GM21786 (cell line): ENCODE data around the gene TUBB4B.

Experiments
- ATAC-seq: cut with Tn5 transposase; IDR thresholded peaks from one replicate; pipeline ENCODE4 v1.9.1; 2021; ENCODE audit not compliant: unreplicated experiment

TUBB4B gene

DNA sequence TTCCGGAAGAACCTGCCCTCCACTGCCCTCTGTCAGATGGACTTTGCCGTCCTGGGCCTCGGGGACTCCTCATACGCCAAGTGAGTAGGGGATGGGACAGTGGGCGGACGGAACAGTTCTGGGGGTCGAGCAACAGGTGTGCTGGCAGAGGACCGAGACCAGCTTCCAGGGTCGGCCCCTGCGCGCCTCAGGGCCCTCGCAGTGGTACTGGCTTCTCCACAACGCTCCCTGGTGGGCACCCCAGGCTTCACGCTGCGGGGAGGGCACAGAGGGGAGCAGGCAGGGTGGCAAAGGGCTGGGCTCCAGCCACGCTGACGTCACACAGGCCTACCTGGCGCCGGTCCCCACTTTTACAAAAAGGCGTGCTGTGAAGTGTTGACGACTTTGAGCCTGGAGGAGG is 28.6 kb upstream of the TUBB4B start:
- ATAC-seq, result no peak

DNA sequence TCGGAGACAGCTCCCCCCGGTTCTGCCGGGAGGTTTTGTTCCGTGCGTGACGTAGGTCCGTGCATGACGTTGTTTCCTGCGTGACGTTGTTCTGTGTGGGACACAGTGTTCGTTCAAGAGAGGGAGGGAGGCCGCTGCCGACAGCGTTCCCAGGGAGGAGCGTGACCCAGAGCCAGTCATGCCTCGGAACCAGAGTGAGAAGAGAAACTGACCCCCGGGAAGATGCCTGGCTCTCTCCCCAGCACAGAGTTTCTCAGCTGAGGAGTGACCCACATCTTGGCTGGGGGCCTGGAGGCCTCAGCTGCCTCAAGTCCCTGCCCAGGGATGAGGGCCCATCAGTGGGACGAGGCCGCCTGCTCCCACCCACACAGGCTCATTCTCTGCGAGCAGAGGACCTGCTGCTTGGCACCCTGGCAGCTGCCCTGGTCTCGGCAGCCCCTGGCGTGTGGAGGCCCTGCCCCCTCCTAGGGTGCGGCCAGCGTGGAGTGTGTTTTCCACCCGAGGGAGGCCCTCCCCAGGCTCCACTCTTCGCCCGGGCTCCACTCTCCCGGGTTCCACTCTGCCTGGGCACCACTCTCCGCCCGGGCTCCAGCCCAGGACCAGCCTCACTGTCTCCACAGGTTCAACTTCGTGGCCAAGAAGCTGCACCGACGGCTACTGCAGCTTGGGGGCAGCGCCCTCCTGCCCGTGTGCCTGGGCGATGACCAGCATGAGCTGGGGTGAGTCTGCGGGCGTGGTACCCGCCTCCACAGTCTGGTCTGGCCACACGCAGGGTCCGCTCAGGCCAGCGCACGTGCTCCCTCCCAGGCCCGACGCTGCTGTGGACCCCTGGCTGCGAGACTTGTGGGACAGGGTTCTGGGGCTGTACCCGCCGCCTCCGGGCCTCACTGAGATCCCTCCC is 27.7 kb upstream of the TUBB4B start:
- no peak for ATAC-seq

DNA sequence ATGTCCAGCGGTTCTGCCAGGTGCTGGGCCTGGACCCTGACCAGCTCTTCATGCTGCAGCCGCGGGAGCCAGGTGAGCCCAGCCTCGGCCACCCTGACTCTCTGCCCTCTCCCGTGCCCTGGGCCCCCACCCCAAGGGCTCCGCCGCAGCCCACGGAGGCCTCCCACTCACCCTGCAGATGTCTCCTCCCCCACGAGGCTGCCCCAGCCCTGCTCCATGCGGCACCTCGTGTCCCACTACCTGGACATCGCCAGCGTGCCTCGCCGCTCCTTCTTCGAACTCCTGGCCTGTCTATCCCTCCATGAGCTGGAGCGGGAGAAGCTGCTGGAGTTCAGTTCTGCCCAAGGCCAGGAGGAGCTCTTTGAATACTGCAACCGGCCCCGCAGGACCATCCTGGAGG is 26.5 kb upstream of the TUBB4B start:
- ATAC-seq, result no peak

DNA sequence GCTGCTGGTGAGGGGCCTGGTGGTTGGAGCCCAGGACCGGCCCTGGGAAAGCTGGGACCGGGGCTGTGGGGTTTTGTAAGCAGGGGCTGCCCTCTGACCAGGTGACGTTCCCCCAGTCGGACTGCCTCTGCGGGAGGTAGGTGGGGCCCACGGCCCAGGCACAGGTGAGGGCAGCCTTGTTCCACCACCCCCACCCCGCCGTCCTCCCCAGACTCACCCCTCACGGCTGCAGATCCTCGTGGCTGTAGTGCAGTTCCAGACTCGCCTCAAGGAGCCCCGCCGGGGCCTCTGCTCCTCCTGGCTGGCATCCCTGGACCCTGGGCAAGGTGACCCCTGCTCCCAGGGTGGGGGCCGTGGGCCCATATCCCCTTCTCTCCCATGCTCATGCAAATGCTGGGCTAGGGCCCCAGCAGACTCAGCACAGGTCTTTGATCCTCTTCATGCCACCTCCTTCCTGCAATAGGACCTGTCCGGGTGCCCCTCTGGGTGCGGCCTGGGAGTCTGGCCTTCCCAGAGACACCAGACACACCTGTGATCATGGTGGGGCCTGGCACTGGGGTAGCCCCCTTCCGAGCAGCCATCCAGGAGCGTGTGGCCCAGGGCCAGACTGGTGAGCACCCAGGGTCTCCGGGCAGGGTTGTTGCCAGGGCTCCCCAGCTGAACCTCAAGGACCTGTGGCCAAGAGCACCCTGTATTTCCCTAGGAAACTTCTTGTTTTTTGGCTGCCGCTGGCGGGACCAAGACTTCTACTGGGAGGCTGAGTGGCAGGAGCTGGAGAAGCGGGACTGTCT is 25.7 kb upstream of the TUBB4B start:
- ATAC-seq, result no peak

DNA sequence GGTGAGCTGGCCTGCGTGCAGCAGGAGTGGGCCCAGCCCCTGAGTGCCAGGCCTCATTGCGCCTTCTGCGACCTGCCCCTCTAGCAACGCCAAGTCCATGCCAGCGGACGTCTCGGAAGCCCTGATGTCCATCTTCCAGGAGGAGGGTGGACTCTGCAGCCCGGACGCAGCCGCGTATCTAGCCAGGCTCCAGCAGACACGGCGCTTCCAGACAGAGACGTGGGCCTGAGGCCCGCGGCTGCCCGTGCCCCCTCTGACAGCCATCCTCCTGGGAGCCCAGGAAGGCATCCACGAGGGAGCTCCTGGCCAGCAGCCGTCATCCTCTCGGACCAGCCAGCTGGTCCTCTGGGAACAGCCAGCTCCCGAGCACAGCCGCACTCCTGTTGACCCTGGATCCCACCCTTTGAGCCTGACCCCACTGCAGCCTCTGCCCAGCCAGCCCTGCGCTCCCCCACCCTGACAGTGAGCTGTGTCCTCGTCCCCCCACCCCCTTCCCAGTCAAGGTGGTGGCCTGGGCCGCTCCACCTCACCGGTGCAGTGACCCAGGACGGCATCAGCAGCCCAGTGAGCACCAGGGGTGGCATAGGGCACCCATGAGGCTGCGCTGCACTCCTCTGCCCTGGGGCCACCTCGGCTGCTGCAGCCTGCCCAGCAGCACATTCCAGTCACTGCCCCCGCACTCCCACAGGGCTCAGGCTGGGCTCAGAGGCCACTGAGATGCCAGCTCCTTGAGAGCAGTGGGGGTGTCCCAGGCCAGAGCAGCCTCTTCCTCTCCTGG is 24.7 kb upstream of the TUBB4B start:
- no peak for ATAC-seq

DNA sequence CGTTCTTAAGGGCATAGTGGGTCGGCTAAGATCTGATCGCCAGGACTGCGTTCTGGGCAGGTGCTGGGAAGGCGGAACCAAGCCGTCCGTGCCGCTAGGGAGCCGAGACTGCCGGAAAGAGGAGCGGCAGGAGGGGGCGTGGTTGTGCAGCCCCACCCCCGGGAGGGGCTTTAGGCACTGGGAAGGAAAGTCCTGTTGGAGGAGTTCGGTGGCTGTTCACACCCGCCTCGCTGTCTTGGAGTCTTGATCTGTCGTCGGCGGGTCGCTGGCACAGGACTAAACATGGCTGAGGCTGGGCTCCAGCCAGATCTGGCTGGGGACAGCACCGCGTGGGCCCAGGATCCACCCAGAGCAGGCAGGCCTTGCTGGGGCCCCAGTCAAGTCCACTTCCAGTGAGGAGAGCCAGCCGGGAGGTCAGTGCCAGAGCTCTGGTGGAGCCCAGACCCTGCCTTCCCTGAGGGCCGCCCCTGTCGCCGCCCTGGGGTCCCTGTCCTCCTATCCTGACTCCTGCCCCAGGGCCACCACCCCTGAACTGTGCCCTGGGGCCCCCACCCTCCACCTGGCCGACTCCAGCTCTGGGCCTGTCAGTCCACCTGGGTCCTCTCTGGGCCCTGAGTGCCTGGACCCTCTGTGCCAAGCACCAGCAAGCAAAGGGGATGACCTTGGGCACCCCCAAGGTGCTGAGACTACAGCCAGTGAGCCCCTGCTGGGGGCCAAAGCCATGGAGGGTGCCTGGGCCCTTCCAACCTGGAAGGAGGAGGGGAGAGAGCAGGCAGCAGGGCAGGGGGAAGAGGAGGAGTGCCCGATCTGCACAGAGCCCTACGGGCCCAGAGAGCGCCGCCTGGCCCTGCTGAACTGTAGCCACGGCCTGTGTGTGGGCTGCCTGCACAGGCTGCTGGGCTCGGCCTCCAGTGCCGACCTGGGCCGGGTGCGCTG is 23.5 kb upstream of the TUBB4B start:
- no peak for ATAC-seq

DNA sequence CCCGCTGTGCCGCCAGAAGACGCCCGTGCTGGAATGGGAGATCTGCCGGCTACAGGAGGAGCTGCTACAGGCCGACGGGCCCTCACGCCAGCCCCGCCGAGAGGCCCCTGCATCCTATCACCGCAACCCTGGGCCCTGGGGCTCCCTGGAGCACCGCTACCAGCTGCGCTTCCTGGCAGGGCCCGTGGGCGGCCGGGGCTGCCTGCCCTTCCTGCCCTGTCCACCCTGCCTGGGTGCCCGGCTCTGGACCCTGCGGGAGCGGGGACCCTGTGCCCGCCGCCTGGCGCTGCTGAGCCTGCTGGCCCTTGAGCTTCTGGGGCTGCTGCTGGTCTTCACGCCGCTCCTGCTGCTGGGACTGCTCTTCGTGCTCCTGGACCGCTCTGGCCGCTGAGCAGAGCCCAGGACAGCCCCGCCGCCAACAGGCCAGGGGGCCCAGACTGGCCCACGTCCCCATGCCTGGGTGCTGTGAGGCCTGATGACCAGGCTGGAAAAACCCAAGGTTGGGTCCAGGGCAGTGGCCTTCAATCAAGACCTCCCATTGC is 22.8 kb upstream of the TUBB4B start:
- ATAC-seq, result no peak

DNA sequence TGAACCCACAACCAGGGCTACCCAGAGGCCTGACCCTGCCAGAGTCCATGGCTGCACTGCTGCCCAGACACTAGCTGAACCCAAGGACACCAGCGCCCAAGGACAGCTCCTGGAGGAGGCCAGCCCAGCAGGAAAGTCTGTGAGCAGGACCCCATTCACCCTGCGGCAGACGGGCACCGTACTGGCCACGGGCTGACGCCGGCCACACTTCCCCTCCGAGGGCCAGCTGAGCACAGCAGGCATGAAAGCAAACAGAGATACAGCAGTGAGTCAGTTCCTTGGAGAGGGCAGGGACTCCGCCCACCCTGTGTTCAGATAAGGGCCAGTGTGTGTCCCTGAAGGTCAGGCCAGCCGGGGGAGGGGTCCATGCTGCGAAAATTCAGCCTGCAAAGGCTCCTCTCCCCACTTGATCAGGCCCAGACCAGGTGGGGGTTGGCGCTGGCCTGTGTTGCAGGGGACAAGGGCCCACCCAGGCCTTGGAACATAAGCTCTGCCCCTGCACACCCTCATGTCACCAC is 22.3 kb upstream of the TUBB4B start:
- ATAC-seq, result no peak

DNA sequence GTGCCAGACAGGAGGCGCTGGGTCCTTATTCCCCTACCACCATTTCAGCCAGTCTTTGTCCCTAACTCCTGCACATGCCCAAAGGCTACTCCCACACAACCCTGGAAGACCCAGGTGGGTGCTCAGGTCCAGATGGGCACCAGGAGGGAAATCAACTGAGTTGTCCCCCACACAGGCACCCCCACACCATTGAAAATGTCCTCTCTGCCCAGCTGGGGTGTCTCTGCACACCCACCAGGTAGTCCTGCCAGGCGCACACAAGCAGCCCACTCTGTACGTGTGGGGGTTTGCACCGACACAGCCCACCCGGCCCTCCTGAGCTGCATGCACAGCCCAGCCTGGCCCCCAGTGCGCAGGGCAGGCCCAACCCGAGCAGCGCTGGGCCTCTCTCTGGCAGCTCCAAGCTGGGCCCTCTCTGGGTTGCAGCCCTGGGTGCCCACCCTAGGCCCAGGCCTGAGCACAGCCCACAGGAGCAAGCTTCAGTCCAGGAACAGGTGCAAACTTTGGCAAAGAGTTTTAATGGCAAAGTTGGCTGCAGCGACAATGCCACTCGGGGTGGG is 21.2 kb upstream of the TUBB4B start:
- no peak for ATAC-seq

DNA sequence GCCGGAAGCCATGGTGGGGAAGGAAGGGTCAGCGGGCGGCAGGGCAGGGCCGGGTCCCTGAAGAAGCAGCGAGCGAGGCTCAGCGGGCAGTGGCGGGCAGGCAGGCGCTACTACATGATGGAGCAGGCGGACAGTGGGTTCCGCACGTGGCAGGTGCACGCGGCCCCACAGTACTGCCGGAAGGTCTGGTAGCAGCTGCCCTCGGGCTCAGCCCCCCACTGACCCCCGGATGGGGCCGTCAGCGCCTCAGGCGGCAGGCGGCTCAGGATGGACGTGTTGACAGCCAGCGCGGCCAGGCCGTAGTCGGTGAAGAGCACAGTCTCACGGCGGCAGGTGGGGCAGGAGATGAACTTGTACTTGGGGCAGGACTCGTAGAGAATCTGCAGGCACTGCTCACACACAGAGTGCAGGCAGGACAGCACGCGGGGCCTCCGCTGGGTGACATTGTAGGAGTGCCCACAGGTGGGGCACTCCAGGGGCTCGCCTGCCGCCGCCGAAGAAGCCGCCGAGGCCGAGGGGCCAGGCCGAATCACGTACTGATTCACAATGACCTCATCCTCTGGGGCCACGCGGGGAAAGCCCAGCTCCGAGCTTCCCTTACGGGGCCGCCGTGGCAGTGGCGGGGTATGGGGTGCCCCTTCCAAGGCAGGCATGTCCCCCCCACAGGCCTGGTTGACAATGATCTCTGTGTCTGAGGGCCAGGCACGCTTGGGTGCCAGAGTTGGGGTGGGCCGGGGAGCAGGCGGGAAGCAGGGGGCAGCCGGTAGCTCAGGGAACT is 20.6 kb upstream of the TUBB4B start:
- no peak for ATAC-seq

DNA sequence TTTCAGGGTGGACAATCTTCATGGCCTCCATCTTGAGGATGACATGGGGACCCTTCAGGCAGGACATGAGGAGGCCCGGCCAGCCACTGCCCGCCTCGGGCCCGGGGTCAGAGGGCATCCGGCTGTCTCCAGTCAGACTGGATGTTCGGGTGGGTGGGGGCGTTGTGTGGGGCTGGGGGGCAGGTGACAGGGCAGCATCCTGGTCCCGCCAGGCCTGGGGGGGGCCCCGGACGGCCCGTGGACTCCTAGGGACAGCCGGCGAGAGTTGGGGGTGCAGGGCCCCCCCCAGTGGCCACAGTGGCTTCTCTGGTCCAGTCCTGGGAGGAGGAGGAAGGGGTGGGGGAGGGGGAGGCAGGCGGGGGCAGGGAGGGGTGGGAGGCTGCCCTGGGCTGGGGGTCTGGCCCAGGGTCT is 20.0 kb upstream of the TUBB4B start:
- no peak for ATAC-seq

DNA sequence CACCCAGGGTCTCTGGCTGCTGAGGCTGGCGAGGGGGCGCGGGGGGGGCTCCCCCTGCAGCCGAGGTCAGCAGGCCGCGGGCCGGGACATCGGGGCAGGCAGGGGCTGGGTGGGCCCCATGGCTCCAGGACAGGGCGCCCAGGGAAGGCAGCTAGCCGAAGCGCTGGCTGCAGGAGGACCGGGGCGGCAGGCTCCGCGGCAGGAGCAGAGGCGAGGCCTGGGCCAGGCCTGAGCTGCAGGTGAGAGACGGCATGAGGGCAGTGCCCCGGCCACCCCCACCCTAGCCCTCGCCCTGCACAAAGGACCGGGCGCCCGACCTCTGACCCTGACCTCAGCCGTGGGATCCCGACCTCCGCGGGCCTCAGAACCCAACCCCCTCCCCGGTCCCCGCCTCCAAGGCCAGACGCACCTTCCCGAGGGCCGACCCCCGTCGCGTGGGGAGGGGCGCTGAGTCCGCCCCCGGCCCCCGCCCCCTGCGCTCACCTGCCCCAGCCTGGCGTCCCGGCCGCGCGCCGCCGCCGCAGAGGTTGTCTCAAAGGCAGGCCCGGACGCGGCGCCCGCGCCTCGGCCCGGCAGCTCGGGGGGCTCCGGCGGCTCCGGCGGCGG is 19.5 kb upstream of the TUBB4B start:
- no peak for ATAC-seq

DNA sequence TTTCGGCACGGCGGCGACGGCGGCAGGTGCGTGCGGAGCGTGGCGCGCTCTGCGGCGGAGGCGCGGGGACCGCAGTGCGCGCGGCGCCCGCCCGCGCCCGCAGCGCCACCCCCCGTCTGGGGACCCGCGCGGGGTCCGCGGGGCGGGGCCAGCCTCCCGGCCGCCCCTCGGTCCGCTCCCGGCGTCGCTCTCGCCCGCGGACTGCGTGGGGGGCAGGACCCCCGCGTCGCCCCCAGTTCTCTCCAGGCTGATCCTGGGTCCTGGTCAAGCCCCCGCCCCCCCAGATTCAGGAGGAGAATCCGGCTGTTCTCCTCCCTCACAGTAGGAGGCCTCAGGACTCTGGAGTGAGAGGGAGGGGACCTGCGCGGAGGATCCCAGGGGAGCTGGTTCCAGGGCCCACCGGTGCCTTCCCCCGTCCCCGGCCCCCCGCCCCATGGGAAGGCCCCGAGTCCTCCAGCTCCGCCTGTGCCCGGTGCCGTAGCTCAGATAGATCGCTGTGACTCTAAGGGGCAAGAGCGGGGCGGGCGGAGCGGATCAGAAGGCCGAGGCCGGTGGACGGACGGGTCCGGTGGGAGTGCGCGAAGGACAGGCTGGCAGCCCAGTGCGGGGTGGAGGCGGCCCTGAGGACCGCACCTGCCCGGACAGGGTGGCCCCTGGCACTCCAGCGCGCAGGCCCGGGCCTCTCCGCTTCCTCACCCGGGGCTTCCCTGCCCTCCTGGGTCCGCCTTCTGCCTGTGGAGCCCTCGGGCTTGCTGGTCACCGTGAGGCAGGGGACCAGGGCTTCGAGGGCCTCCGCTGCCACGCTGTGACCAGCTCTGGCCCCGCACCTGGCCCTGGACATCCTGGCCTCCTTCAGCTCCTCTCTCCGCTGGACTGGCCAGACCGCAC is 18.7 kb upstream of the TUBB4B start, which contains the start of gene RNF208:
RNF208 (minus strand) TSS at position 51 of the 888 bp plus-strand sequence. CDS start 1,028 bp downstream, outside the sequence.
- peak; percentile 2 for ATAC-seq

DNA sequence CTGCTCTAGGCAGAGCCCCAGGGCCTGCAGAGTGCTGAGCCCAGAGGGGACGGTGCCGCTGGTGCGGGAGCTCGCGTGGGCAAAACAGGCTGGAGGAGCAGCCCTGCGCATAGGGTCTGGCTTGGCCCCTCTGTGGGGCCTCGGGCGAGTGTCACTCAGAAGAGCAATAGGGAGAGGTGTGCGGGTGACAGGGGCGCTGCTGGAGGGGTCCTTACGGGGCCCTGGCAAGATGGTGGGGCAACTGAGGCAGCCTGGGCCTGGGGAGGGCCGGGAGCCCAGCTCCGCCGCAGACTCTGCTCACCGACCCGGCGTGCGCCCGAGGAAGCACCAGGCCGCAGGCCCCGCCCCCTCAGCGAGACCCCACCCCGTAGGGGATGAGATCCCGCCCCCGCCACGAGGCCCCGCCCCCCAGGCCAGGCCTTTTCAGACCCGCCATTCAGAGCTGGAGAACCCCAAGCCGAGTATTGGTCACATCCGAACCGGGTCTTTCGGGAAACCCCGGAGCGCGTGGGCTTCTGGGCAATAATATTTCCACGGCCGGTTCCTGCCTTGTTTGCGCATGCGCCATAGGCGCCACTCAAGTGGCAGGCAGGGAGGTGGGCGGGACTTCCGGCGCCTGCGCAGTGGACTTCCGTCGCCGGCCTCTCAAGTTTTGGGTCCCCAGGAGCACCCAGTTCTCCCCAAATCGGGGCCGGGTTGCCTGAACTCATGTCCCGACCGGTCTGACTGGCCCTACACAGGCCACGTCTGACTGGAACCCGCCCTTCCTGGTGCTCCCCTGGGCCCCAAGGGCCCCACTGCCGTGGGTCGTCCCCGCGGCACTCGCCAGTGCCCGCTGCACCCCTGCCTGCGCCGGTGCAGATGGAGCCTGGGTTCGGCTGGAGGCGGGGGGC is 17.8 kb upstream of the TUBB4B start:
- ATAC-seq, result peak; percentile 87

DNA sequence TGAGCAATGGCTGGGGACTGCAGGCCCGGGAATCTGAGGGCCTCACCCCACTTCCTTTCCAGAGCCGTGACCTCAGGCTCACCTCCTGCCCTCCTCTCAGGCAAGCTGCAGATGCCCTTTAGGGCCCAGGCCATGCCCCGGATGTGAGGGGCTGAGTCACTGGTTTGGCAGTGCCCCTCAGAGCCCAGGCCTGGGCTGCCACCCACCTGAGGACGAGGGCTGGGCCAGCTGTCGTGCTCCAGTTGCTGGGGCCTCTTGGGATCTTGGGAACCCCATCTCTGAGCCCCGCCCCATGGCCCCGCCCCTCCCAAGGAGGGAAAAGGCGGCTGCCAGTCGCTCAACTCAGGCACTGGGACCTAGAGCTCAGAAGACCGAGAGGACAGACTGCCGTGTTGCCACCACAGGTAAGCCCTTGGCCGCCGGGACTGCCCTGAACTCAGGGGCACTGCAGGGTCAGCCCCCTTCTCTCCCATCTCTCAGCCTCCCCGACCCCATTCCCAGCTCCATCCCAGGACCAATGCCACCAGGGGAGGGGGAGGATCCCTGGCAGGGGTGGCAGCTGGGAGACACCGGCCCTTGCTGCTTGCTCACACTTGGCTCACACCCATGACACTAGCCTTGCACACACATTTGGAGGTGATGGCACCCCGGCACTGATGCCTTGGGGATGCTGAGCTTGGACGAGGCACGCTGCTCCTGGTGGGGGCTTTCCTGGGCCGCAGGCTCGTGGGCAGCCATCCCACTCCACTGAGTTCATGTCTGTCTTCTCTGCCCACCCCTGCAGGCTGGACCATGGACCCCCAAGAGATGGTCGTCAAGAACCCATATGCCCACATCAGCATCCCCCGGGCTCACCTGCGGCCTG is 16.0 kb upstream of the TUBB4B start, which contains the start of gene CYSRT1:
CYSRT1 (plus strand) TSS at position 345 of the 865 bp plus-strand sequence; CDS start at position 793, 448 bp downstream.
- no peak for ATAC-seq
